Nephron (organoid): ENCODE measurements around the gene GNAT3.

Source experiments
- H3K27ac Mint-ChIP-seq, 3 experiments: 2 replicates each; pipeline ENCODE4 v1.8.0; 2020; ENCODE audit warnings: mixed read lengths in 3 of 3, mild to moderate bottlenecking in 2 of 3, moderate library complexity in 1 of 3
- H3K27me3 Mint-ChIP-seq: 2 replicates; pipeline ENCODE4 v1.8.0; 2021; ENCODE audit warnings: low read depth, mild to moderate bottlenecking, moderate library complexity, mixed read lengths
- H3K36me3 Mint-ChIP-seq: 2 replicates; pipeline ENCODE4 v1.8.0; 2020; ENCODE audit warnings: low read depth, mixed read lengths
- H3K4me1 Mint-ChIP-seq: 2 replicates; pipeline ENCODE4 v1.8.0; 2020; ENCODE audit warnings: mixed read lengths
- H3K4me3 Mint-ChIP-seq, 3 experiments: 2 replicates each; pipeline ENCODE4 v1.8.0; 2020; ENCODE audit warnings: mild to moderate bottlenecking in 3 of 3, mixed read lengths in 3 of 3, moderate library complexity in 2 of 3
- H3K9me3 Mint-ChIP-seq: 2 replicates; pipeline ENCODE4 v1.8.0; 2020; ENCODE audit warnings: mixed read lengths
- TF ChIP-seq, protein P1 (sequence below), 3 experiments: fragments of 200-600 bp; sonication (generic); IDR thresholded peaks; one replicate each; pipeline ENCODE4 v1.5.0; 2021; ENCODE audit warnings: antibody characterized with exemption in 3 of 3; ENCODE audit not compliant: unreplicated experiment in 3 of 3

The GNAT3 gene

DNA sequence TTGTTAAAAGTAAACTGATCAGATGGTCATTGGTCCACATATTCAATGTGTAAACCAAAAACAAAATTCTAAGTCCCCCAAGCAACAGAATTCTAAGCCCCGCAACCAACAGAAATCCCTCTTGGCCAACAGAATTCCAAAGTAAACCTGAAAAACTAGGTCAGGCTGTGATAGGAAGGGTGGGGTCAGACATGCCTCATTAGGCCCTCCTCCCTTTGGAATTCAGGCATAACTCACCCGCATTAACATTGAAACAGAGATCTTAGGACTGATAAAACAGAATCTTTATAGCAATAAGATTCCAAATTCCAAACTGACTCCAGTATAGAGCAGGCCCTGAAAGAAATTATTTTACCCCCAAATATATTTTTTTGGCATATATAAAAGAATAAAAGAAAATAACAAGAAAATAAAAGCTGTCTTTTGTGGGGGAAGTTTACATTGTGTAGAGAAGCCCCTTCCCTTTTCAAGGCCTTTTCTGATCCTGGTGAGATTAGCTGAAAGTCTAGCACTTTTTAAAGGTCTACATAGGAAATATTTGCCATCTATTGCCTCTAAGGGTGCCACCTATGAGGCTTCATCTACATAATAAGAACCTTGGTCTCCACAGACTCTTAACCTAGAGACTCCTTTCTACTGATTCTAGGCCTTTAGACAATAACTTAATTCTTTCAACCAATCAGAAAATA is 30.5 kb downstream of the GNAT3 start:
- TF ChIP-seq, protein P1, sequence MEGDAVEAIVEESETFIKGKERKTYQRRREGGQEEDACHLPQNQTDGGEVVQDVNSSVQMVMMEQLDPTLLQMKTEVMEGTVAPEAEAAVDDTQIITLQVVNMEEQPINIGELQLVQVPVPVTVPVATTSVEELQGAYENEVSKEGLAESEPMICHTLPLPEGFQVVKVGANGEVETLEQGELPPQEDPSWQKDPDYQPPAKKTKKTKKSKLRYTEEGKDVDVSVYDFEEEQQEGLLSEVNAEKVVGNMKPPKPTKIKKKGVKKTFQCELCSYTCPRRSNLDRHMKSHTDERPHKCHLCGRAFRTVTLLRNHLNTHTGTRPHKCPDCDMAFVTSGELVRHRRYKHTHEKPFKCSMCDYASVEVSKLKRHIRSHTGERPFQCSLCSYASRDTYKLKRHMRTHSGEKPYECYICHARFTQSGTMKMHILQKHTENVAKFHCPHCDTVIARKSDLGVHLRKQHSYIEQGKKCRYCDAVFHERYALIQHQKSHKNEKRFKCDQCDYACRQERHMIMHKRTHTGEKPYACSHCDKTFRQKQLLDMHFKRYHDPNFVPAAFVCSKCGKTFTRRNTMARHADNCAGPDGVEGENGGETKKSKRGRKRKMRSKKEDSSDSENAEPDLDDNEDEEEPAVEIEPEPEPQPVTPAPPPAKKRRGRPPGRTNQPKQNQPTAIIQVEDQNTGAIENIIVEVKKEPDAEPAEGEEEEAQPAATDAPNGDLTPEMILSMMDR (IDR thresholded peaks at IDR 0.05; ENCODE audit: unreplicated experiment in 3 of 3): no peak
- Mint-ChIP-seq H3K27me3 (no peaks in the 10 kb centered on the region), H3K27ac (peak overlapping the region; percentile 35 to 58 (median 41)), H3K36me3 (no peaks in the 10 kb centered on the region), H3K4me3 (no peak overlapping the region), H3K4me1 (peaks cover 10% of the 10 kb centered on the region), H3K9me3 (no peaks in the 10 kb centered on the region)

GRCh38 chr7:80480566-80480965 is 31.3 kb downstream of the GNAT3 start:
- peaks cover 10% of the 10 kb centered on the region for H3K4me1 Mint-ChIP-seq
- H3K27ac Mint-ChIP-seq: peak overlapping the region in 1 of 3 experiments; percentile 58
- no peaks in the 10 kb centered on the region for H3K9me3 Mint-ChIP-seq
- H3K27me3 Mint-ChIP-seq: no peaks in the 10 kb centered on the region
- TF ChIP-seq, protein P1 (IDR thresholded peaks at IDR 0.05; ENCODE audit: unreplicated experiment in 3 of 3): no peak
- H3K4me3 Mint-ChIP-seq: no peak overlapping the region
- no peaks in the 10 kb centered on the region for H3K36me3 Mint-ChIP-seq

DNA sequence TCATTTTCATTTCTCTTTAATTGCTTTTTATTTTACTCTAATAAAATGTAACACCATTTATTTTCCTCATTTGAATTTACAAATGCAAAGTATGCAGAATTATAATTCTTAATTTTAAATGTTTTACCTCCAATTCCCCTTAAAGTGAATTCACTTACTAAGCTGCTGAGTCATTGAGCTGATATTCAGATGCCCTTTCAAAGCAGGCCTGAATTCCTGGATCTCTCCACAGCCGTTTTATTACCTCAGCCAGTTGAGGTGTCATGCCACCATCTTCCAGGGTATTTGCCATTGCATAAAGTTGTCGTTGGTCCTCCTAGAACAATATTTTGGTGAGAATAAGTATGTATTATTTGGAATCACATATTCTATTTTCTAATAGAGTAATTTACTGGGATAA is 33.2 kb downstream of the GNAT3 start:
- Mint-ChIP-seq H3K4me3 (no peak overlapping the region), H3K27ac (no peak overlapping the region), H3K27me3 (no peaks in the 10 kb centered on the region), H3K4me1 (peaks cover 10% of the 10 kb centered on the region), H3K36me3 (no peaks in the 10 kb centered on the region), H3K9me3 (no peaks in the 10 kb centered on the region)
- TF ChIP-seq, protein P1 (IDR thresholded peaks at IDR 0.05; ENCODE audit: unreplicated experiment in 3 of 3): no peak

DNA sequence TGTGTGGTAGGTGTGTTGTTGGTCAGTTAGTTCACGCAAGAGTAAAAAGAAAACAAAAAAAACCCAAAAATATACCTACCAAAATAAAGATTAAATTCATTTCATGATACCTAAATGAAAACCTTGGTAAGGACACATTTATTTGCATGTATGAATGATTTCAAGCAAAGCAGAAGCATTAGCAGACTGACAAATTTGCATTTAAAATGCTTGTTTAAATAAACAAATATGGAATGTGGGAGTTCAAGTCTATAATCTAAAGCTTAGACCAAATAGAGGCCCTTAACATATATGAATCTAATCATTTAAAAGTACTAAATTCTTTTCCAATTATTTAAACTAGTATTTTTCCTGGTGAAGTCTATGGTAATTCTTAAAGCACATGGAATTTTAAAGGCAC is 35.8 kb downstream of the GNAT3 start:
- Mint-ChIP-seq H3K4me3 (no peak overlapping the region), H3K4me1 (peaks cover 13% of the 10 kb centered on the region), H3K27ac (no peak overlapping the region), H3K9me3 (no peaks in the 10 kb centered on the region), H3K36me3 (no peaks in the 10 kb centered on the region), H3K27me3 (no peaks in the 10 kb centered on the region)
- TF ChIP-seq, protein P1 (IDR thresholded peaks at IDR 0.05; ENCODE audit: unreplicated experiment in 3 of 3): no peak

GRCh38 chr7:80475383-80475782 is 36.5 kb downstream of the GNAT3 start:
- no peak overlapping the region for H3K27ac Mint-ChIP-seq
- no peak overlapping the region for H3K4me3 Mint-ChIP-seq
- peaks cover 11% of the 10 kb centered on the region for H3K4me1 Mint-ChIP-seq
- TF ChIP-seq, protein P1 (IDR thresholded peaks at IDR 0.05; ENCODE audit: unreplicated experiment in 3 of 3): no peak
- H3K36me3 Mint-ChIP-seq: no peaks in the 10 kb centered on the region
- H3K27me3 Mint-ChIP-seq: no peaks in the 10 kb centered on the region
- no peaks in the 10 kb centered on the region for H3K9me3 Mint-ChIP-seq

DNA sequence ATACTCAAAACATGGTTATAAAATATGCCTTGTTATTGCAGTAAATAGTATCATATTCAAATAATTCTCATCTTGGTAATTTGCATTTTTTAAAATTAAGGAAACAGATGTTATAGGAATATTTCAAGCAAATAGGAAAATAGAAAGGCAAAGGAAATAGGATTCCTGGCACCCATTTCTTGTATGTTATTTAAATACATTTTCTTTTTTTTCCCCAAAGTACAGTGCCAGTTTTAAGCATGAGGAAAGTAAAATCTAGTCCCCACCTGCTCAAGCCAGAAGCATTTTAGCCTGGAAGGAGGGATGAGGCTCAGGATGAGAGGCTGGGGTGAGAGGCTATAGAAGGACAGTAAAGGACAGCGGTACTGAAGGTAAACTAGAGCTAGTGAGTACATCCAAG is 38.1 kb downstream of the GNAT3 start:
- H3K4me1 Mint-ChIP-seq: peaks cover 16% of the 10 kb centered on the region
- no peaks in the 10 kb centered on the region for H3K36me3 Mint-ChIP-seq

More for the DNA sequence above, 38.1 kb downstream of the GNAT3 start:
- Mint-ChIP-seq H3K27ac (no peak overlapping the region), H3K27me3 (no peaks in the 10 kb centered on the region), H3K9me3 (no peaks in the 10 kb centered on the region), H3K4me3 (no peak overlapping the region)
- TF ChIP-seq, protein P1 (IDR thresholded peaks at IDR 0.05; ENCODE audit: unreplicated experiment in 3 of 3): no peak
